HepG2 (cell line): Measurements from ENCODE around the gene BCAN. TPM values are rescaled to one million over a fixed set of nuclear protein-coding genes. Genes with fewer than 3 reads are reported as not detected.

Source experiments
- AGO2 ChIP-seq: fragments of 200-400 bp; formaldehyde crosslinking; optimal IDR thresholded peaks from 2 replicates; pipeline ENCODE3; 2017; ENCODE audit warnings: mild to moderate bottlenecking, low read depth, low read length, moderate library complexity
- KDM5B ChIP-seq: sonication (generic); formaldehyde crosslinking; IDR thresholded peaks from 2 replicates; pipeline ENCODE4 v1.4.0; 2020; ENCODE audit warnings: missing genetic modification reagents, mild to moderate bottlenecking, borderline replicate concordance
- NFATC3 ChIP-seq: sonication (generic); formaldehyde crosslinking; IDR thresholded peaks from 2 replicates; pipeline ENCODE4 v1.5.1; 2020; ENCODE audit warnings: mild to moderate bottlenecking, missing genetic modification reagents
- POLR2AphosphoS5 ChIP-seq: IDR thresholded peaks from 2 replicates; pipeline ENCODE4 v1.6.1; 2012; ENCODE audit warnings: low read depth, low read length
- SALL1 ChIP-seq: sonication (generic); formaldehyde crosslinking; IDR thresholded peaks from 2 replicates; pipeline ENCODE4 v1.8.0; 2022; ENCODE audit warnings: mild to moderate bottlenecking, missing genetic modification reagents
- ZNF10 ChIP-seq: sonication (generic); formaldehyde crosslinking; IDR thresholded peaks from 2 replicates; pipeline ENCODE4 v1.4.0; 2020; ENCODE audit warnings: mild to moderate bottlenecking, low read depth, missing genetic modification reagents, borderline replicate concordance
- ZNF350 ChIP-seq: sonication (generic); formaldehyde crosslinking; IDR thresholded peaks from 2 replicates; pipeline ENCODE4 v1.4.0; 2020; ENCODE audit warnings: mild to moderate bottlenecking, low read depth, missing genetic modification reagents, borderline replicate concordance
- ZNF543 ChIP-seq: sonication (generic); formaldehyde crosslinking; IDR thresholded peaks from 2 replicates; pipeline ENCODE4 v1.4.0; 2020; ENCODE audit warnings: mild to moderate bottlenecking, missing genetic modification reagents
- ZNF616 ChIP-seq: sonication (generic); formaldehyde crosslinking; IDR thresholded peaks from 2 replicates; pipeline ENCODE4 v1.5.0; 2020; ENCODE audit warnings: low read depth, mild to moderate bottlenecking, missing genetic modification reagents
- ZNF619 ChIP-seq: sonication (generic); formaldehyde crosslinking; IDR thresholded peaks from 2 replicates; pipeline ENCODE4 v1.4.0; 2020; ENCODE audit warnings: mild to moderate bottlenecking, missing genetic modification reagents
- ZNF670 ChIP-seq: sonication (generic); formaldehyde crosslinking; IDR thresholded peaks from 2 replicates; pipeline ENCODE4 v1.8.0; 2022; ENCODE audit warnings: mild to moderate bottlenecking, missing genetic modification reagents, borderline replicate concordance
- ZNF776 ChIP-seq: sonication (generic); formaldehyde crosslinking; IDR thresholded peaks from 2 replicates; pipeline ENCODE4 v1.4.0; 2020; ENCODE audit warnings: mild to moderate bottlenecking, missing genetic modification reagents
- ZSCAN29 ChIP-seq: sonication (generic); formaldehyde crosslinking; conservative IDR thresholded peaks from 2 replicates; pipeline ENCODE4 v1.4.0; 2020; ENCODE audit warnings: mild to moderate bottlenecking, missing genetic modification reagents
- ZUFSP ChIP-seq: sonication (generic); formaldehyde crosslinking; IDR thresholded peaks from 2 replicates; pipeline ENCODE4 v1.9.0; 2021; ENCODE audit warnings: missing genetic modification reagents, mild to moderate bottlenecking, borderline replicate concordance
- polyA plus RNA-seq, 8 experiments: library from polyadenylated mRNA; depleted of rRNA in 3 of 8; stranded (reverse) in 7 of 8; unstranded in 1 of 8; fragments of >200 nt; fragmentation: Illumina TruSeq in 4 of 8; extraction: Trizol in 4 of 8; gene quantifications; 2 replicates each; pipeline versions ENCODE4 v1.2.1 to v1.2.3, GENCODE V29; 2011 to 2016; ENCODE audit warnings: low read depth in 4 of 8, missing spikeins in 1 of 8, mixed read lengths in 1 of 8; ENCODE audit not compliant: insufficient read depth in 1 of 8
- total RNA-seq, 5 experiments: library from RNA; depleted of rRNA; stranded (reverse); fragments of >200 nt; fragmentation: Illumina TruSeq; extraction: Trizol; gene quantifications; 2 replicates each; pipeline ENCODE4 v1.2.3, GENCODE V29; 2016; ENCODE audit warnings: low read depth in 1 of 5
- TF ChIP-seq, protein P1 (sequence below): sonication (generic); formaldehyde crosslinking; IDR thresholded peaks from 2 replicates; pipeline ENCODE4 v1.5.1; 2020; ENCODE audit warnings: mild to moderate bottlenecking, moderate library complexity, missing genetic modification reagents

Gene BCAN
- total and polyA plus RNA-seq, 2 of the 13 experiments (the other 11 are each of a cell fraction or from before 2014, with no cell fraction given): not detected

- TF ChIP-seq ZNF619 (CRISPR knock-in tag): 0 out of 2 replicates have a peak, but pooled peaks have one; percentile 23
- TF ChIP-seq NFATC3 (CRISPR knock-in tag): 0 out of 2 replicates have a peak, but pooled peaks have one; percentile 4
- TF ChIP-seq POLR2AphosphoS5: peak; percentile 26
- 0 out of 2 replicates have a peak, but pooled peaks have one; percentile 6 for TF ChIP-seq ZNF616 (CRISPR knock-in tag)
- no peak for TF ChIP-seq ZNF543 (CRISPR knock-in tag)
- TF ChIP-seq, protein P1, sequence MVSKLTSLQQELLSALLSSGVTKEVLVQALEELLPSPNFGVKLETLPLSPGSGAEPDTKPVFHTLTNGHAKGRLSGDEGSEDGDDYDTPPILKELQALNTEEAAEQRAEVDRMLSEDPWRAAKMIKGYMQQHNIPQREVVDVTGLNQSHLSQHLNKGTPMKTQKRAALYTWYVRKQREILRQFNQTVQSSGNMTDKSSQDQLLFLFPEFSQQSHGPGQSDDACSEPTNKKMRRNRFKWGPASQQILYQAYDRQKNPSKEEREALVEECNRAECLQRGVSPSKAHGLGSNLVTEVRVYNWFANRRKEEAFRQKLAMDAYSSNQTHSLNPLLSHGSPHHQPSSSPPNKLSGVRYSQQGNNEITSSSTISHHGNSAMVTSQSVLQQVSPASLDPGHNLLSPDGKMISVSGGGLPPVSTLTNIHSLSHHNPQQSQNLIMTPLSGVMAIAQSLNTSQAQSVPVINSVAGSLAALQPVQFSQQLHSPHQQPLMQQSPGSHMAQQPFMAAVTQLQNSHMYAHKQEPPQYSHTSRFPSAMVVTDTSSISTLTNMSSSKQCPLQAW (CRISPR knock-in tag): peak; percentile 39; the same call in 1 of the 2 replicates
- peak; percentile 10; the same call in 1 of the 2 replicates for TF ChIP-seq ZNF670
- TF ChIP-seq KDM5B (CRISPR knock-in tag): 0 out of 2 replicates have a peak, but pooled peaks have one; percentile 3
- peak; percentile 17; the same call in 1 of the 2 replicates for TF ChIP-seq ZNF776
- no peak for TF ChIP-seq ZNF10 (CRISPR knock-in tag)
- no peak for TF ChIP-seq ZUFSP (CRISPR knock-in tag)
- TF ChIP-seq SALL1: 0 out of 2 replicates have a peak, but pooled peaks have one; percentile 21
- TF ChIP-seq ZNF350: 0 out of 2 replicates have a peak, but pooled peaks have one; percentile 8
- TF ChIP-seq ZSCAN29 (CRISPR knock-in tag): no peak
- peak; percentile 80 for TF ChIP-seq AGO2
These were observed 49.6 kb upstream of the BCAN start (continued) for GRCh38 chr1:156592158-156592909.
